Measurements from ENCODE around the gene RAD54L. TPM values are rescaled to one million over a fixed set of nuclear protein-coding genes. Genes with fewer than 3 reads are reported as not detected.

RAD54L gene
- total and polyA plus RNA-seq, 9 donors: 0.28 to 1.4 (median 0.65) TPM; not detected in 1

DNA sequence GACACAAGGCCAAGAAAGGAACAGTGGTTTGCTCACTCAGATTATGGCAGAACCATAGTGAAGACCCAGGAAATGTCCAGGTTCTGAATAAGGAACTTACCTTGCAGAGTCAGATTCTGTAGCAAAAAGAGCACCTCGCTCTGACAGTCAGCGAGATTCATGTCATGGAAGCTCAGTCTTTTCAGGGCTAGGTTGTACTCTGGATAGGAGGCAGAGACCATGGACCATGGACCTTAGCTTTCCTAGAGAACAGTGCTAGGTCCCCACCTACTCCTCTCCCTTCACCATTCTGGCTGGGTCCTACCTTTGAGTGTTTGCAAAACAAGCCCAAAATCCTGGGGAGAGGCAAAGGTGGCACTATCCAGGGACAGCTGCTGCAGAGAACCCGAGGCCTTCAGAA is 32.5 kb downstream of the RAD54L start:
- Histone ChIP-seq H3K4me3 (no peak overlapping the region), H3K9me3 (no peaks in the 10 kb centered on the region), H3K27me3 (no peaks in the 10 kb centered on the region), H3K27ac (no peak overlapping the region), H3K36me3 (no peaks in the 10 kb centered on the region), H3K4me1 (ENCODE audit: insufficient read depth) (no peaks in the 10 kb centered on the region)
- intact Hi-C loops (cut with DNase I): no loop called here
- WGBS, 3 donors: 94 to 100% (median 94%) methylated on average over 3 of the region's 3 CpGs
- no peak for DNase-seq
- no peak for TF ChIP-seq EP300 (IDR thresholded peaks at IDR 0.05)
- TF ChIP-seq, protein P1, sequence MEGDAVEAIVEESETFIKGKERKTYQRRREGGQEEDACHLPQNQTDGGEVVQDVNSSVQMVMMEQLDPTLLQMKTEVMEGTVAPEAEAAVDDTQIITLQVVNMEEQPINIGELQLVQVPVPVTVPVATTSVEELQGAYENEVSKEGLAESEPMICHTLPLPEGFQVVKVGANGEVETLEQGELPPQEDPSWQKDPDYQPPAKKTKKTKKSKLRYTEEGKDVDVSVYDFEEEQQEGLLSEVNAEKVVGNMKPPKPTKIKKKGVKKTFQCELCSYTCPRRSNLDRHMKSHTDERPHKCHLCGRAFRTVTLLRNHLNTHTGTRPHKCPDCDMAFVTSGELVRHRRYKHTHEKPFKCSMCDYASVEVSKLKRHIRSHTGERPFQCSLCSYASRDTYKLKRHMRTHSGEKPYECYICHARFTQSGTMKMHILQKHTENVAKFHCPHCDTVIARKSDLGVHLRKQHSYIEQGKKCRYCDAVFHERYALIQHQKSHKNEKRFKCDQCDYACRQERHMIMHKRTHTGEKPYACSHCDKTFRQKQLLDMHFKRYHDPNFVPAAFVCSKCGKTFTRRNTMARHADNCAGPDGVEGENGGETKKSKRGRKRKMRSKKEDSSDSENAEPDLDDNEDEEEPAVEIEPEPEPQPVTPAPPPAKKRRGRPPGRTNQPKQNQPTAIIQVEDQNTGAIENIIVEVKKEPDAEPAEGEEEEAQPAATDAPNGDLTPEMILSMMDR (IDR thresholded peaks at IDR 0.05): no peak
- no peak for TF ChIP-seq POLR2A (IDR thresholded peaks at IDR 0.05)

DNA sequence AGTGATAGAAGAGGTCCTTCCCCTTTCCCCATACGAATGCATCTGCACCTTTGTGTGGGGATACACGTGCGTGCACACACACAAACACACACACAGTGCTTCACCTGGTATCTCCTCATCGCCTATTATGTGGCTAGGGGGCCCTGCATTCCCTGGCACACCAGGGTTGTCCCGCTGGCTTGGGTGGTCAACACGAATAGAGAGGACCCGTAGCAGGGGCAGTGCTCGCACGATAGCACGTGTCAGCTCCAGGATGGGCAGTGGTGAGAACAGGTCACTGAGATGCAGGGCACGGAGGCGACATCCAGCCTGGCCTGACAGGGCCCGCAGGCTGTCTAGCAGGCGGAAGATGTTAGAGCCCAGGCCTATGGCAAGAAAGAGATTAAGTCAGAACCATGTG is 33.5 kb downstream of the RAD54L start:
- Histone ChIP-seq H3K9me3 (no peaks in the 10 kb centered on the region), H3K4me1 (ENCODE audit: insufficient read depth) (no peaks in the 10 kb centered on the region), H3K4me3 (no peak overlapping the region), H3K27me3 (no peaks in the 10 kb centered on the region), H3K36me3 (no peaks in the 10 kb centered on the region), H3K27ac (no peak overlapping the region)
- TF ChIP-seq POLR2A (IDR thresholded peaks at IDR 0.05) (no peak), EP300 (IDR thresholded peaks at IDR 0.05) (no peak)
- TF ChIP-seq, protein P1 (IDR thresholded peaks at IDR 0.05): no peak
- intact Hi-C loops (cut with DNase I): no loop called here
- WGBS, 3 donors: 90 to 94% (median 94%) methylated on average over 14 of the region's 14 CpGs
- DNase-seq: no peak

DNA sequence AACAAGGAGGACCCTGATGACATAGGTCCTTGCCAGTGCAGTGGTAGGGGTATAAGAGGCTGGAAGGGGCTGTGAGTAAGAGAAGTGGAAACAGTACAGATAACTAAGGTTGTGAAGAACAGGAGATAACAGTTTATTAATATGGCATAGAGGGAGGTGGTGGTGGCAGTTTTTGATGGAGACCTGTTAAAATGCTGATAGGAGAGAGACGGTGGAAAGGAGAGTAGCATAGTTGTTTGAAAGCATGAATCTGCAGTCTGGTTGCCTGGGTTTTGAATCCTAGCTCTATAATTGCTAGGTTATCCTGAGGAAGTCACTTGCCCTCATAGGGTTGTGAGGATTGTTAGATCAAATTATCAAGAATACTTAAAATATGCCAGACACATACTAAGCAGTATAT is 36.5 kb downstream of the RAD54L start:
- no peaks in the 10 kb centered on the region for H3K27me3 ChIP-seq
- no peaks in the 10 kb centered on the region for H3K4me1 ChIP-seq (ENCODE audit: insufficient read depth)
- TF ChIP-seq, protein P1 (IDR thresholded peaks at IDR 0.05): no peak
- TF ChIP-seq POLR2A (IDR thresholded peaks at IDR 0.05) (no peak), EP300 (IDR thresholded peaks at IDR 0.05) (no peak)
- H3K27ac ChIP-seq: no peak overlapping the region
- intact Hi-C loops (cut with DNase I): no loop called here
- H3K4me3 ChIP-seq: no peak overlapping the region
- H3K9me3 ChIP-seq: no peaks in the 10 kb centered on the region
- 71 to 84% (median 82%) methylated on average over 1 of the region's 1 CpG for WGBS, 3 donors
- H3K36me3 ChIP-seq: no peaks in the 10 kb centered on the region
- DNase-seq: no peak

DNA sequence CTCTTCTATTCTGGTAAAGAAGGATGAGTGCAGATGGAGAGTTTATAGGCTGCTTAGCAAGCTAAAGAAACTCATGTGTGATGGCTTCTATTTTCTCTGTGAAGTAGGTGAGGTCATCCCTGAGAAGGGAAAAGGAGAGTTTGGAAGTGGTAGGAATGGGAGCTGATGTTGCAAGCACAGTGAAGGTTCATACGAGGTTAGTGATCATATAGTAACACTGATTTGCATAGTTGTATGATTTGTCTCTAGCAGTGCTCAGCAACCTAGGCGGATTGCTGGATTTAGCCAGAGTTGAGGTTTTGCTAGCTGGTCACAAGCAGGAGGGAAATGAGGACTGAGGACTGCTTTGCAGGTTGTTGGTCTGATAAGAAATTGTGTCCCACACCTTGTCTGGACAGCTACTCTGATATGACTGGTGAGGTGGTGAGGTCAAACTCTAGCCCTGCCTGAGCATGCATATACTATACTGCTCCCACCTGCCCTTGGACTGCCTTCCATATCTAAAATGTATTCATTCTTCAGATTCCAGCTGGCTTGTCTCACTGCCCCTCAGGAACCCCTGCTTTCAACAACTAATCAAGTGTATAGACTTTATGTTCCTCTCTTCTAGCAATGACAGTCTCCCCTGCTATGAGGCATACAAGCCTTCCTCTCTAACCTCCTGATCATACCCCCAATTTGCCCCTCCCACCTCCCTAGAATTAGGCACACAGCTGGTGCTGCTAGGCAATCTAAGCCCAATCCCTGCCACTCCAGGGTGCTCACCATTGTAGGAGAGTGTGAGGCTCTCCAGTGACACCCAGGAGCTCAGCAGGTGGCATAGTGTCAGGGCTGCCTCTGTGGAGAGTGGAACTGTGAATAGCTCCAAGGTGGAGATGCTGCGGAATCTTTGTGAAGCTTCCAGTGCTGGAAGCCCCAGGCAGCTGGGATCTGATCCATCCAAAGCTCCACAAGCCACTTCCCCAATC is 37.3 kb downstream of the RAD54L start:
- intact Hi-C loops (cut with DNase I): no loop called here
- Histone ChIP-seq H3K27me3 (no peaks in the 10 kb centered on the region), H3K4me1 (ENCODE audit: insufficient read depth) (no peaks in the 10 kb centered on the region), H3K27ac (no peak overlapping the region), H3K9me3 (no peaks in the 10 kb centered on the region), H3K36me3 (no peaks in the 10 kb centered on the region), H3K4me3 (no peak overlapping the region)
- no peak for DNase-seq
- 73 to 84% (median 81%) methylated on average over 3 of the region's 3 CpGs for WGBS, 3 donors
- TF ChIP-seq EP300 (IDR thresholded peaks at IDR 0.05) (no peak), POLR2A (IDR thresholded peaks at IDR 0.05) (no peak)
- TF ChIP-seq, protein P1 (IDR thresholded peaks at IDR 0.05): no peak
